Glutamatergic neuron (in vitro differentiated cells): ENCODE data around the gene ZNF566. TPM values are rescaled to one million over a fixed set of nuclear protein-coding genes. Genes with fewer than 3 reads are reported as not detected.

Source experiments
- DNase-seq: peaks from one replicate; pipeline ENCODE4 v3.0.0; 2022
- H3K27ac Mint-ChIP-seq: one replicate; pipeline ENCODE4 v1.8.0; 2020; ENCODE audit warnings: mild to moderate bottlenecking, mixed read lengths, inconsistent platforms; ENCODE audit not compliant: unreplicated experiment
- H3K27me3 Mint-ChIP-seq: one replicate; pipeline ENCODE4 v1.8.0; 2020; ENCODE audit warnings: mild to moderate bottlenecking, moderate library complexity, mixed read lengths, inconsistent platforms; ENCODE audit not compliant: unreplicated experiment
- H3K36me3 Mint-ChIP-seq: one replicate; pipeline ENCODE4 v1.8.0; 2020; ENCODE audit warnings: mild to moderate bottlenecking, mixed read lengths, inconsistent platforms; ENCODE audit not compliant: unreplicated experiment
- H3K4me1 Mint-ChIP-seq: one replicate; pipeline ENCODE4 v1.8.0; 2020; ENCODE audit warnings: mild to moderate bottlenecking, low read depth, mixed read lengths, inconsistent platforms; ENCODE audit not compliant: unreplicated experiment
- H3K4me3 Mint-ChIP-seq: one replicate; pipeline ENCODE4 v1.8.0; 2020; ENCODE audit warnings: mild to moderate bottlenecking, mixed read lengths, inconsistent platforms; ENCODE audit not compliant: unreplicated experiment
- H3K9me3 Mint-ChIP-seq: one replicate; pipeline ENCODE4 v1.8.0; 2020; ENCODE audit warnings: mild to moderate bottlenecking, moderate library complexity, mixed read lengths, inconsistent platforms; ENCODE audit not compliant: unreplicated experiment
- CTCF ChIP-seq: fragments of 200-600 bp; sonication (generic); IDR thresholded peaks from one replicate; pipeline ENCODE4 v1.5.0; 2021; ENCODE audit not compliant: partially characterized antibody, unreplicated experiment
- total RNA-seq: library from RNA; stranded (reverse); fragmentation: NEBNext Ultra II Directional; extraction: Animal tissue kit (Norgen Biotek cat#: 25700); gene quantifications from one replicate; pipeline ENCODE4 v1.2.1, GENCODE V29; 2021; ENCODE audit not compliant: unreplicated experiment

The ZNF566 gene
- total RNA-seq, 1 donor from 2014 or later, result 15.7 TPM

GRCh38 chr19:36456831-36457230 is 32.5 kb downstream of the ZNF566 start:
- Mint-ChIP-seq H3K27ac (no peak overlapping the region), H3K4me1 (no peaks in the 10 kb centered on the region), H3K9me3 (peaks cover 5% of the 10 kb centered on the region)

GRCh38 chr19:36449059-36449670 is 40.2 kb downstream of the ZNF566 start:
- peaks cover 16% of the 10 kb centered on the region for H3K9me3 Mint-ChIP-seq
- no peak overlapping the region for H3K4me3 Mint-ChIP-seq
- TF ChIP-seq CTCF, result no peak
- H3K27ac Mint-ChIP-seq, result no peak overlapping the region
- DNase-seq, result no peak
- peaks cover 64% of the 10 kb centered on the region for H3K36me3 Mint-ChIP-seq
- H3K27me3 Mint-ChIP-seq, result peaks cover 2% of the 10 kb centered on the region
- no peaks in the 10 kb centered on the region for H3K4me1 Mint-ChIP-seq

More at GRCh38 chr19:36456831-36457230, 32.5 kb downstream of the ZNF566 start:
- peaks cover 2% of the 10 kb centered on the region for H3K27me3 Mint-ChIP-seq
- H3K36me3 Mint-ChIP-seq, result peaks cover 33% of the 10 kb centered on the region
- TF ChIP-seq CTCF, result no peak
- DNase-seq, result no peak
- H3K4me3 Mint-ChIP-seq, result no peak overlapping the region

- no peak for DNase-seq
- Mint-ChIP-seq H3K27me3 (peaks cover 2% of the 10 kb centered on the region), H3K9me3 (peaks cover 15% of the 10 kb centered on the region), H3K36me3 (peaks cover 29% of the 10 kb centered on the region), H3K4me1 (no peaks in the 10 kb centered on the region), H3K27ac (no peak overlapping the region), H3K4me3 (no peak overlapping the region)
- no peak for TF ChIP-seq CTCF
Observed at GRCh38 chr19:36441339-36441738, 48.0 kb downstream of the ZNF566 start.

- Mint-ChIP-seq H3K4me3 (no peak overlapping the region), H3K27ac (no peak overlapping the region), H3K4me1 (no peaks in the 10 kb centered on the region), H3K36me3 (peaks cover 10% of the 10 kb centered on the region), H3K9me3 (peaks cover 9% of the 10 kb centered on the region), H3K27me3 (peaks cover 2% of the 10 kb centered on the region)
- no peak for DNase-seq
- TF ChIP-seq CTCF, result no peak
Observed at GRCh38 chr19:36436531-36436930, 52.8 kb downstream of the ZNF566 start.

- Mint-ChIP-seq H3K36me3 (peaks cover 11% of the 10 kb centered on the region), H3K27ac (no peak overlapping the region), H3K4me3 (no peak overlapping the region), H3K4me1 (no peaks in the 10 kb centered on the region), H3K9me3 (peaks cover 2% of the 10 kb centered on the region), H3K27me3 (peaks cover 11% of the 10 kb centered on the region)
- no peak for DNase-seq
- TF ChIP-seq CTCF, result no peak
Observed at GRCh38 chr19:36423925-36424324, 65.4 kb downstream of the ZNF566 start.
